ENCODE measurements around the gene UNC80. TPM values are rescaled to one million over a fixed set of nuclear protein-coding genes. Genes with fewer than 3 reads are reported as not detected.
A peak's percentile ranks its signal among the peaks of the same experiment; 100 is the strongest.

The UNC80 gene
- total RNA-seq, 1 experiment from 2014 or later, result 0.11 TPM

DNA sequence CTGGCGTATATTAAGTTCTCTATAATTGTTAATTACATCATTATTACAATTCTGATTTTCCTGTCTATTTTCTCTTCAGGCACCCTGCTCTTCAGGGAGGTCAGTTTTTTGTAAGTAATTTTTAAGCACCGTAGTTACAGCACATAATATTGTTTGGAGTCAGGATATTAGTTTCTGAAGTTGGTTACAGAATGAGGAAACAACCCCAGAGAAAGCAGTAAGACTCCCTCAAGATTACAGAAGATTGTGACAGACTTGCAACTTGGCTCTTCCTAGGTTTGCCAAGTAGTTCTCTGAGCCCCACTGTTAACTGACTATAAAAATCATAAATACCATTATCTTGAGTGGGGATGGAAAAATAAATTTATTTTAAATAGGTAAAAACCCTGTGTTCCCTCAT, 231.7 kb downstream of the UNC80 start:
- H3K27ac ChIP-seq (ENCODE audit: low read length), result peak overlapping the region; percentile 56; the same call in 1 of the 2 replicates

GRCh38 chr2:210004881-210005280, 233.2 kb downstream of the UNC80 start:
- H3K4me3 ChIP-seq (ENCODE audit: low read length), result peak overlapping the region; percentile 87; the same call in 1 of the 2 replicates
- H3K27me3 ChIP-seq (ENCODE audit: low read length), result no peaks in the 10 kb centered on the region
- no peak for DNase-seq
- H3K9me3 ChIP-seq (ENCODE audit: low read length), result no peaks in the 10 kb centered on the region
- H2AFZ ChIP-seq (ENCODE audit: low read length), result no peak overlapping the region
- peak overlapping the region; percentile 99 for H3K4me2 ChIP-seq (ENCODE audit: low read depth, low read length, poor library complexity, severe bottlenecking)
- H3K9me2 ChIP-seq (replicated peaks; ENCODE audit: insufficient read depth, low read length), result no peaks in the 10 kb centered on the region
- no peak overlapping the region for H3K27ac ChIP-seq (ENCODE audit: low read length)
- 0 out of 2 replicates have a peak overlapping the region, but pooled peaks have one; percentile 1 for H3K9ac ChIP-seq (ENCODE audit: low read length)
- peaks cover 78% of the 10 kb centered on the region for H3K79me2 ChIP-seq (ENCODE audit: low read length)
- H3K4me1 ChIP-seq (ENCODE audit: low read length), result peaks cover 32% of the 10 kb centered on the region
- H3K36me3 ChIP-seq (ENCODE audit: insufficient read depth, low read length), result peaks cover 50% of the 10 kb centered on the region
- peaks cover 36% of the 10 kb centered on the region for H4K20me1 ChIP-seq (ENCODE audit: insufficient read depth, low read depth, low read length)

More for the DNA sequence above, 231.7 kb downstream of the UNC80 start:
- peaks cover 37% of the 10 kb centered on the region for H3K36me3 ChIP-seq (ENCODE audit: insufficient read depth, low read length)
- H3K9me2 ChIP-seq (replicated peaks; ENCODE audit: insufficient read depth, low read length), result no peaks in the 10 kb centered on the region
- peak overlapping the region; percentile 87 for H3K4me3 ChIP-seq (ENCODE audit: low read length)
- peaks cover 63% of the 10 kb centered on the region for H3K79me2 ChIP-seq (ENCODE audit: low read length)
- H3K4me1 ChIP-seq (ENCODE audit: low read length), result peaks cover 32% of the 10 kb centered on the region
- H3K27me3 ChIP-seq (ENCODE audit: low read length), result no peaks in the 10 kb centered on the region
- H3K9ac ChIP-seq (ENCODE audit: low read length), result peak overlapping the region; percentile 94
- no peaks in the 10 kb centered on the region for H3K9me3 ChIP-seq (ENCODE audit: low read length)
- H2AFZ ChIP-seq (ENCODE audit: low read length), result no peak overlapping the region
- peak; percentile 47 for DNase-seq
- H3K4me2 ChIP-seq (ENCODE audit: low read depth, low read length, poor library complexity, severe bottlenecking), result peak overlapping the region; percentile 99
- peaks cover 26% of the 10 kb centered on the region for H4K20me1 ChIP-seq (ENCODE audit: insufficient read depth, low read depth, low read length)

DNA sequence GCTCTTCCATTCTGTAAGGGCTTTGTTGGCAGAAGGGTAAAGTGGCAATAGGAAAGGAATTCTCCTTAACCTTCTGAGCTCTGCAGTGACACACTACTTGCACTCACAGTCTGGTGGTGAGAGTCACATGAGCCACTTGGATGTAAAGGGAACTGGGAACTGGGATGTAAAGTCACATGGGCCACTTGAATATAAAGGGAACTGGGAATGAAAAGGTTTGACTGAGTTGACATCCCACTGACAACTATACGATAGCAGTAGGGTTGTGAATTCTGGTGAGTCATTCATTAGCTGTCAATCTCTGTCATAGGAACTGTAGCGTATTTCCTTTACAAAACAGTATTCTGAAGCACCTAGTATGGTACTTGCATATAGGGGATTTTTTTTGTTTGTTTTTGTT, 236.3 kb downstream of the UNC80 start:
- Histone ChIP-seq H3K4me2 (ENCODE audit: low read depth, low read length, poor library complexity, severe bottlenecking) (no peak overlapping the region), H2AFZ (ENCODE audit: low read length) (no peak overlapping the region), H3K4me3 (ENCODE audit: low read length) (no peak overlapping the region), H3K27me3 (ENCODE audit: low read length) (no peaks in the 10 kb centered on the region), H3K27ac (ENCODE audit: low read length) (no peak overlapping the region), H3K4me1 (ENCODE audit: low read length) (peaks cover 24% of the 10 kb centered on the region), H4K20me1 (ENCODE audit: insufficient read depth, low read depth, low read length) (peaks cover 49% of the 10 kb centered on the region), H3K9me3 (ENCODE audit: low read length) (no peaks in the 10 kb centered on the region), H3K9ac (ENCODE audit: low read length) (no peak overlapping the region), H3K79me2 (ENCODE audit: low read length) (peaks cover 100% of the 10 kb centered on the region), H3K9me2 (replicated peaks; ENCODE audit: insufficient read depth, low read length) (no peaks in the 10 kb centered on the region), H3K36me3 (ENCODE audit: insufficient read depth, low read length) (peaks cover 69% of the 10 kb centered on the region)
- no peak for DNase-seq

GRCh38 chr2:210009126-210009525, 237.5 kb downstream of the UNC80 start:
- no peak overlapping the region for H3K4me2 ChIP-seq (ENCODE audit: low read depth, low read length, poor library complexity, severe bottlenecking)
- peaks cover 100% of the 10 kb centered on the region for H3K79me2 ChIP-seq (ENCODE audit: low read length)
- H2AFZ ChIP-seq (ENCODE audit: low read length), result no peak overlapping the region
- no peak overlapping the region for H3K4me3 ChIP-seq (ENCODE audit: low read length)
- H3K9ac ChIP-seq (ENCODE audit: low read length), result no peak overlapping the region
- no peaks in the 10 kb centered on the region for H3K9me3 ChIP-seq (ENCODE audit: low read length)
- H3K27me3 ChIP-seq (ENCODE audit: low read length), result no peaks in the 10 kb centered on the region
- no peak overlapping the region for H3K27ac ChIP-seq (ENCODE audit: low read length)
- H3K9me2 ChIP-seq (replicated peaks; ENCODE audit: insufficient read depth, low read length), result no peaks in the 10 kb centered on the region
- peaks cover 17% of the 10 kb centered on the region for H3K4me1 ChIP-seq (ENCODE audit: low read length)
- no peak for DNase-seq
- peaks cover 66% of the 10 kb centered on the region for H3K36me3 ChIP-seq (ENCODE audit: insufficient read depth, low read length)
- peaks cover 48% of the 10 kb centered on the region for H4K20me1 ChIP-seq (ENCODE audit: insufficient read depth, low read depth, low read length)

DNA sequence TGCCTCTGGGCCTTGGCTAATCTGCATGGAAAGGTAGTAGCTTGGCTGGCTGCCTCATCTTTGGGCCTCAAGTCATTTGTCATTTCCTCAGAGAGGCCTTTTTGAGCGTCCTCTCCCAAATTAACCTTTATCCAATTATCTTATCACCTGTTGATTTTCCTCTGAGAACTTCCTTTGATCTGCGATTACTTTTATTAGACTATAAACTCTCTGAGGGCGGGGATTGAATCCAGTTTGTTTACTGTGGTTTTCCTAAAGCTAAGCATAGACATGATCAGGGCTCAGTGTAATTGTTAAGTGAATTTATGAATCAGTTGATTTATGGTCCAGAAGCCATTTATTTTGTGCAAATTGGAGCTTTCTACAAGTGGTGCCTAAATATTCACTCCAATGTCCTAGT, 238.3 kb downstream of the UNC80 start:
- H2AFZ ChIP-seq (ENCODE audit: low read length), result no peak overlapping the region
- H3K4me3 ChIP-seq (ENCODE audit: low read length), result no peak overlapping the region
- H3K4me2 ChIP-seq (ENCODE audit: low read depth, low read length, poor library complexity, severe bottlenecking), result no peak overlapping the region
- H3K36me3 ChIP-seq (ENCODE audit: insufficient read depth, low read length), result peaks cover 65% of the 10 kb centered on the region
- no peak overlapping the region for H3K9ac ChIP-seq (ENCODE audit: low read length)
- H3K27ac ChIP-seq (ENCODE audit: low read length), result no peak overlapping the region
- peaks cover 9% of the 10 kb centered on the region for H3K4me1 ChIP-seq (ENCODE audit: low read length)
- peaks cover 46% of the 10 kb centered on the region for H4K20me1 ChIP-seq (ENCODE audit: insufficient read depth, low read depth, low read length)
- no peaks in the 10 kb centered on the region for H3K27me3 ChIP-seq (ENCODE audit: low read length)
- H3K79me2 ChIP-seq (ENCODE audit: low read length), result peaks cover 100% of the 10 kb centered on the region
- no peaks in the 10 kb centered on the region for H3K9me3 ChIP-seq (ENCODE audit: low read length)
- H3K9me2 ChIP-seq (replicated peaks; ENCODE audit: insufficient read depth, low read length), result no peaks in the 10 kb centered on the region
- no peak for DNase-seq

- H3K9me2 ChIP-seq (replicated peaks; ENCODE audit: insufficient read depth, low read length), result no peaks in the 10 kb centered on the region
- no peaks in the 10 kb centered on the region for H3K4me1 ChIP-seq (ENCODE audit: low read length)
- no peaks in the 10 kb centered on the region for H3K9me3 ChIP-seq (ENCODE audit: low read length)
- H3K4me2 ChIP-seq (ENCODE audit: low read depth, low read length, poor library complexity, severe bottlenecking), result no peak overlapping the region
- peaks cover 93% of the 10 kb centered on the region for H3K36me3 ChIP-seq (ENCODE audit: insufficient read depth, low read length)
- H3K27me3 ChIP-seq (ENCODE audit: low read length), result no peaks in the 10 kb centered on the region
- no peak overlapping the region for H3K9ac ChIP-seq (ENCODE audit: low read length)
- DNase-seq, result no peak
- H3K4me3 ChIP-seq (ENCODE audit: low read length), result no peak overlapping the region
- H2AFZ ChIP-seq (ENCODE audit: low read length), result no peak overlapping the region
- no peak overlapping the region for H3K27ac ChIP-seq (ENCODE audit: low read length)
- peaks cover 1% of the 10 kb centered on the region for H4K20me1 ChIP-seq (ENCODE audit: insufficient read depth, low read depth, low read length)
- peaks cover 33% of the 10 kb centered on the region for H3K79me2 ChIP-seq (ENCODE audit: low read length)
Observed at GRCh38 chr2:210020138-210020537, 248.5 kb downstream of the UNC80 start.

- H3K36me3 ChIP-seq (ENCODE audit: insufficient read depth, low read length), result peaks cover 84% of the 10 kb centered on the region
- no peak overlapping the region for H2AFZ ChIP-seq (ENCODE audit: low read length)
- no peak overlapping the region for H3K4me2 ChIP-seq (ENCODE audit: low read depth, low read length, poor library complexity, severe bottlenecking)
- H3K4me1 ChIP-seq (ENCODE audit: low read length), result no peaks in the 10 kb centered on the region
- no peak overlapping the region for H3K4me3 ChIP-seq (ENCODE audit: low read length)
- no peak for DNase-seq
- no peak overlapping the region for H3K9ac ChIP-seq (ENCODE audit: low read length)
- H3K79me2 ChIP-seq (ENCODE audit: low read length), result peaks cover 11% of the 10 kb centered on the region; the same call in 1 of the 2 replicates
- H3K27me3 ChIP-seq (ENCODE audit: low read length), result no peaks in the 10 kb centered on the region
- no peaks in the 10 kb centered on the region for H3K9me2 ChIP-seq (replicated peaks; ENCODE audit: insufficient read depth, low read length)
- no peaks in the 10 kb centered on the region for H3K9me3 ChIP-seq (ENCODE audit: low read length)
- no peak overlapping the region for H3K27ac ChIP-seq (ENCODE audit: low read length)
- no peaks in the 10 kb centered on the region for H4K20me1 ChIP-seq (ENCODE audit: insufficient read depth, low read depth, low read length)
Observed at GRCh38 chr2:210022824-210023223, 251.2 kb downstream of the UNC80 start.

- no peak overlapping the region for H3K4me2 ChIP-seq (ENCODE audit: low read depth, low read length, poor library complexity, severe bottlenecking)
Observed at GRCh38 chr2:210027608-210028007, 256.0 kb downstream of the UNC80 start.

More at GRCh38 chr2:210027608-210028007, 256.0 kb downstream of the UNC80 start:
- Histone ChIP-seq H3K9ac (ENCODE audit: low read length) (no peak overlapping the region), H3K36me3 (ENCODE audit: insufficient read depth, low read length) (peaks cover 61% of the 10 kb centered on the region), H2AFZ (ENCODE audit: low read length) (no peak overlapping the region), H4K20me1 (ENCODE audit: insufficient read depth, low read depth, low read length) (no peaks in the 10 kb centered on the region), H3K27ac (ENCODE audit: low read length) (no peak overlapping the region), H3K27me3 (ENCODE audit: low read length) (no peaks in the 10 kb centered on the region), H3K9me2 (replicated peaks; ENCODE audit: insufficient read depth, low read length) (no peaks in the 10 kb centered on the region), H3K4me1 (ENCODE audit: low read length) (no peaks in the 10 kb centered on the region), H3K79me2 (ENCODE audit: low read length) (peaks cover 4% of the 10 kb centered on the region; the same call in 1 of the 2 replicates), H3K4me3 (ENCODE audit: low read length) (no peak overlapping the region), H3K9me3 (ENCODE audit: low read length) (no peaks in the 10 kb centered on the region)
- no peak for DNase-seq

All from Karpas-422 (cell line).